ENCODE results near the gene FAM81B. TPM values are rescaled to one million over a fixed set of nuclear protein-coding genes. Genes with fewer than 3 reads are reported as not detected.
"Not testable (repeated sequence)": the region's sequence is repeated elsewhere in the genome, so short reads cannot be mapped to it uniquely, and the experiment has no call there.

FAM81B gene, protein sequence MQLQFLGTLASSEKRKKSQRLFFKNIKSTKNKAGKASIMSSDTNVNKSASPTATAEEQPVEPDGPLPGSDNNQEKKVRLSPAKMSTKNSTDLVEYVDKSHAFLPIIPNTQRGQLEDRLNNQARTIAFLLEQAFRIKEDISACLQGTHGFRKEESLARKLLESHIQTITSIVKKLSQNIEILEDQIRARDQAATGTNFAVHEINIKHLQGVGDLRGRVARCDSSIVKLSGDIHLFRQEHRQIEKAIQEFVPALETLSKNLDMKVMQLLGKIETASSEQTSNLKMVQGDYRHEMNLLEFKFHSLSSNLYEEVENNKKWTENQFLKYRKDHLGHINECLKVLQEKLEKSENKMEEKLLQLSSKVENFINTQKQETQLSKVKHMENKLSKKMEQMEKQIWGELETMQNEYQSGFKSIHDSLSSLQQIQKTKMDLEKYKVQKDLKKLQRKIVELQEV
- not detected for total RNA-seq
- polyA plus RNA-seq, result not detected

DNA sequence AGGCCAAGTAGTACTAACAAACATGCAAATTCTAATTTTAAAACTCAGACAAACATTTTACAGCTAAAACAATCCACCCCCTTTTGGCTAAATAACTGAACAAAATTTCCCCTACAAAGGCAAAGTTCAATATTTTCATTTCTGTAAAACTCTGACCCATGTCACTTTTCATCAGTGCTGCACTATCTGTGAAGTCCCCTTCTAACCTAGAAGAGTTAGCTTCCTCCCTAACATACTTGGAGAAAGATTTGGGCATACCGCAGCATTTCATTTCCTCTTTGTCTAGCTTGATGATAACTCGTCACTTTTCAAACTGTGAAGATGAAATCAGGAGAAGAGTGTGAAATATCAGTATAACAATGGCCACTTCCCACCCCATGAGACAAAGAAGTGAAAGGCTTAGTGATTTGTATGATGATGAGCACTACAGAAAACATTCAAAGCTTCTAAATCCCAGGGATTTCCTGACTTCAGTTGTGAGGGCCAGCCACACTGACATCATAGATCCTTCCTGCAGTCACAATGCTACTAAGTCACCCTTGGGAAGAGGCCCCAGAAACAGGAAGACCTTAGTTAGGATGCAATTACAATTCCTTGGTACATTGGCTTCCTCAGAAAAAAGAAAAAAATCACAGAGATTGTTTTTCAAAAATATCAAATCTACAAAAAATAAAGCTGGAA is at the start of gene FAM81B:
Gene FAM81B (plus strand): TSS at position 555 of the 681 bp plus-strand sequence. CDS start 24 bp downstream, at position 579.
- Histone ChIP-seq H3K27ac (ENCODE audit: low read depth, low read length) (no peak within 1 kb of the TSS), H3K4me3 (ENCODE audit: low read length in 2 of 2) (no peak within 1 kb of the TSS), H3K4me1 (ENCODE audit: insufficient read depth, low read length) (no peaks in the 10 kb centered on the region), H3K27me3 (ENCODE audit: insufficient read depth, low read length) (no peaks in the 10 kb centered on the region), H3K9me3 (ENCODE audit: control insufficient read depth in 1 of 2, low read length in 2 of 2) (no peaks in the 10 kb centered on the region), H3K36me3 (ENCODE audit: insufficient read depth, low read length) (no peaks in the 10 kb centered on the region)
- DNase-seq, result no peak
- Mint-ChIP-seq H3K27me3 (peaks cover 2 to 3% of the 10 kb centered on the region in 2 donors), H3K4me1 (no peaks in the 10 kb centered on the region), H3K4me3 (no peak within 1 kb of the TSS), H3K36me3 (no peaks in the 10 kb centered on the region), H3K9me3 (peaks cover 0 to 13% (median 1%) of the 10 kb centered on the region in 8 donors), H3K27ac (no peak within 1 kb of the TSS)
- CTCF ChIA-PET (ENCODE audit: partially characterized antibody), result no interaction called here
- intact Hi-C loops (cut with micrococcal nuclease), result no loop called here
- POLR2A ChIA-PET (ENCODE audit: partially characterized antibody), result no interaction called here

DNA sequence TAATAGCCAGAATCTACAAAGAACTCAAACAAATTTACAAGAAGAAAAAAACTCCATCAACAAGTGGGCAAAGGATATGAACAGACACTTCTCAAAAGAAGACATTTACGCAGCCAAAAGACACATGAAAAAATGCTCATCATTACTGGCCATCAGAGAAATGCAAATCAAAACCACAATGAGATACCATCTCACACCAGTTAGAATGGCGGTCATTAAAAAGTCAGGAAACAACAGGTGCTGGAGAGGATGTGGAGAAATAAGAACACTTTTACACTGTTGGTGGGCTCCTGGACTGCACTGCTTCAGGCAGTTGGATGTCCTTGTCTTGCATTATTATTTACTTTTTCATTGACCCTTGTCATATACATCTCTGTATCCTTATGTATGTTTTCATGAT is 49.7 kb upstream of the FAM81B start:
- H3K27me3 Mint-ChIP-seq; H3K36me3 Mint-ChIP-seq; intact Hi-C loops (cut with micrococcal nuclease): not testable (repeated sequence)

DNA sequence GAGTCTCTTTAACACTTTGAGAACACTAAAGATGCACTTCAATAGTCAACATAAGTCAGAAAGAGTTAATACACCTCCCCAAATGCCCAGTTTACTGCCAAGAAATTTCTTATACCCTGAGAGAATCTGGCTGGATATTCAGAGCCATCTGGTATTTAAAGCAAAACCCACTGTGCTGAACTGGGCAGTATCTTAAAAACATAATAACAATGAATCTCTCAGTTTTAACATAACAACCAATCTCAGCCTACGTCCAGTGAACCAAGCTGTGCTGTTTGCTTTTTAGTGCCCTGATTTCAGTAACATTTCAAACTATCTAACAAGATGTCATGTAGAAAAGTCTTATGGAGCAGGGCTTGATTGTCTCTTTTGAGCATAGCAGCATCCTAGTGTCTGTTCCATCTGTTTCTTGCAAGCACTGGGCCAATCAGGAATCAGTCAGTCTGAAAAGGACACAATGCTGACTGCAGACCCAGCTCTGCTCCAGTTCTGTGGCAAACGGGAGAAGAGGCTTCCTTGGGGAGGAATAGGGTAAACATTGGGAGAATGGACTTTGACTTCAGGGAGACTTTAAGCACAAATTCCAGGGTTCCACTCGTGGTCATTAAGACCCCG is 43.6 kb upstream of the FAM81B start:
- no peak overlapping the region for H3K4me3 ChIP-seq (ENCODE audit: low read length in 2 of 2)
- POLR2A ChIA-PET (ENCODE audit: partially characterized antibody), result no interaction called here
- H3K36me3 Mint-ChIP-seq, result no peaks in the 10 kb centered on the region

More for the DNA sequence above, 49.7 kb upstream of the FAM81B start:
- H3K4me3 Mint-ChIP-seq; H3K4me1 Mint-ChIP-seq; H3K4me1 ChIP-seq (ENCODE audit: insufficient read depth, low read length); CTCF ChIA-PET (ENCODE audit: partially characterized antibody); H3K4me3 ChIP-seq (ENCODE audit: low read length in 2 of 2); H3K27me3 ChIP-seq (ENCODE audit: insufficient read depth, low read length); H3K9me3 ChIP-seq (ENCODE audit: control insufficient read depth in 1 of 2, low read length in 2 of 2); DNase-seq; H3K27ac ChIP-seq (ENCODE audit: low read depth, low read length); POLR2A ChIA-PET (ENCODE audit: partially characterized antibody); H3K27ac Mint-ChIP-seq; H3K36me3 ChIP-seq (ENCODE audit: insufficient read depth, low read length): not testable (repeated sequence)
- H3K9me3 Mint-ChIP-seq, result peaks cover 0 to 15% (median 4%) of the 10 kb centered on the region in 8 donors

DNA sequence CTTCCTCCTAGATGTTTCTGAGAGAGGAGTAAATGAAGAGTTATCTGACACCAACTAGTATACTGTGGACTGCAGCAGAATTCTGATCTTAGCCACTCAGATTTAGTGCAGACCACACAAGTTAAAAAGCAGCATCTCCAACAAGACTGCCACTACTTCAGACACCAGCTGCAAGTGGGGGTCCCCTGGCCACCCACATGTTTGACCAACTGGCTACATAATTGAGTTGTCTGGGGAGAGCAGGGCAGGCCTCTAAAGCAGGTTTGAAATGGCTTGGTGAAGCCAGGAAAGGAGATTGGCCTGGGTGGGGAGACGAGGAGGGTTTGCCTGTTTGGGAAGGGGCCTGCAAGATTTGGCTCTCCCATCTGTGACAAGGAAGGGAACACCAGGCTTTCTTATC is 40.5 kb upstream of the FAM81B start:
- Mint-ChIP-seq H3K27me3 (no peaks in the 10 kb centered on the region), H3K4me3 (no peak overlapping the region), H3K4me1 (no peaks in the 10 kb centered on the region), H3K27ac (no peak overlapping the region), H3K36me3 (no peaks in the 10 kb centered on the region), H3K9me3 (no peaks in the 10 kb centered on the region)
- intact Hi-C loops (cut with micrococcal nuclease), result no loop called here
- H3K27ac ChIP-seq (ENCODE audit: low read depth, low read length), result no peak overlapping the region
- DNase-seq, result no peak
- ChIA-PET CTCF (ENCODE audit: partially characterized antibody) (interaction anchor here (1.0 kb wide), 1 partner anchor 385 kb away, joined by 4 read pairs; no protein-coding TSS in a partner anchor), POLR2A (ENCODE audit: partially characterized antibody) (no interaction called here)
- no peaks in the 10 kb centered on the region for H3K36me3 ChIP-seq (ENCODE audit: insufficient read depth, low read length)
- H3K4me1 ChIP-seq (ENCODE audit: insufficient read depth, low read length), result no peaks in the 10 kb centered on the region
- H3K9me3 ChIP-seq (ENCODE audit: control insufficient read depth in 1 of 2, low read length in 2 of 2), result no peaks in the 10 kb centered on the region
- H3K4me3 ChIP-seq (ENCODE audit: low read length in 2 of 2), result no peak overlapping the region
- H3K27me3 ChIP-seq (ENCODE audit: insufficient read depth, low read length), result no peaks in the 10 kb centered on the region

More for the DNA sequence above, 43.6 kb upstream of the FAM81B start:
- no peaks in the 10 kb centered on the region for H3K4me1 ChIP-seq (ENCODE audit: insufficient read depth, low read length)
- no peak for DNase-seq
- H3K27ac ChIP-seq (ENCODE audit: low read depth, low read length), result no peak overlapping the region
- no peaks in the 10 kb centered on the region for H3K9me3 ChIP-seq (ENCODE audit: control insufficient read depth in 1 of 2, low read length in 2 of 2)
- H3K27me3 Mint-ChIP-seq, result no peaks in the 10 kb centered on the region
- peaks cover 0 to 3% (median 0%) of the 10 kb centered on the region in 8 donors for H3K9me3 Mint-ChIP-seq
- H3K27ac Mint-ChIP-seq, result no peak overlapping the region
- no peaks in the 10 kb centered on the region for H3K36me3 ChIP-seq (ENCODE audit: insufficient read depth, low read length)
- CTCF ChIA-PET (ENCODE audit: partially characterized antibody), result no interaction called here
- H3K27me3 ChIP-seq (ENCODE audit: insufficient read depth, low read length), result no peaks in the 10 kb centered on the region
- intact Hi-C loops (cut with micrococcal nuclease), result no loop called here
- no peak overlapping the region for H3K4me3 Mint-ChIP-seq
- H3K4me1 Mint-ChIP-seq, result no peaks in the 10 kb centered on the region

DNA sequence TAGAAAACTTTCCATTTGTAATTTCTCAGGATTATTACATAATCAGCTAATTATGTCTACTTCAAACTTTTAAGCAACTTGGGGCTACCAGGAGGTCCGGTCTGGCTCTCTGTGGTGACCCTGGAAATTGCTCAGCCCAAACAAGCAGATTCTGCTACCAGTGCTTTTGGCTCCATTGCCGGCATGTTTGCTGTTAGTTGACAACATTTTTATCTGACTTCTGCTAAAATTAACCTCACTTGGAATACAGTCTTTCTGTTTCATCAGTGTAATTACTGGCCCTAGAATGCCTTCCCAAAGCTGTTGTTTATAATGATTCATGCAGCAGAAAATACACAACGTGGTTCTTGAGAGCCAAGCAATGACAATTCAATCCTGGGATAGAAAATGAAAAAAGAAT is 38.5 kb upstream of the FAM81B start:
- POLR2A ChIA-PET (ENCODE audit: partially characterized antibody), result no interaction called here
- CTCF ChIA-PET (ENCODE audit: partially characterized antibody), result no interaction called here
- no peaks in the 10 kb centered on the region for H3K36me3 ChIP-seq (ENCODE audit: insufficient read depth, low read length)

DNA sequence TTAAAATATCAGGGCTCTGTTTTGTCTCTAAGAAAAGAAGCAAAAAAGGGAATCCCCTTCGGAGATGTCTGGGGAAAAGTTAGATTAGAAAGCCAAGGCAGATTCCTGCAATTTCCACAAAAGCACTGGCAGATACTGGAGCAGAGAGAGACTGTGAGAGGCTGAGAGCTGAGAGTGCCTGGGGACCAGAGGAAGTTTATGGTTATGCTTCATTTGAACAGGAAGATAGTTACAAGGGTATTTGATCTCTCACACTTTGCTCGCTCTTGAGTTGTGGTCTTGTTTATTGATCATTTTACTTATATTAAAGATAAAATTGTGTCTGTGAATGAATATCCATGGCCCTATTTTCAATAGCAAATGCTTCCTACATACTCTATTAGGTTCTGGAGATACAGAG is 32.8 kb upstream of the FAM81B start:
- H3K27ac ChIP-seq (ENCODE audit: low read depth, low read length), result no peak overlapping the region
- H3K4me1 ChIP-seq (ENCODE audit: insufficient read depth, low read length), result no peaks in the 10 kb centered on the region
- no peaks in the 10 kb centered on the region for H3K9me3 ChIP-seq (ENCODE audit: control insufficient read depth in 1 of 2, low read length in 2 of 2)
- no peak for DNase-seq
- no peak overlapping the region for H3K4me3 ChIP-seq (ENCODE audit: low read length in 2 of 2)
- Mint-ChIP-seq H3K36me3 (no peaks in the 10 kb centered on the region), H3K9me3 (peaks cover 1 to 12% (median 7%) of the 10 kb centered on the region in 8 donors), H3K4me1 (no peaks in the 10 kb centered on the region), H3K4me3 (no peak overlapping the region), H3K27ac (no peak overlapping the region), H3K27me3 (peaks cover 0 to 2% of the 10 kb centered on the region in 2 donors)
- POLR2A ChIA-PET (ENCODE audit: partially characterized antibody), result no interaction called here
- no peaks in the 10 kb centered on the region for H3K27me3 ChIP-seq (ENCODE audit: insufficient read depth, low read length)
- no peaks in the 10 kb centered on the region for H3K36me3 ChIP-seq (ENCODE audit: insufficient read depth, low read length)
- CTCF ChIA-PET (ENCODE audit: partially characterized antibody), result no interaction called here
- intact Hi-C loops (cut with micrococcal nuclease), result no loop called here

More for the DNA sequence above, 38.5 kb upstream of the FAM81B start:
- intact Hi-C loops (cut with micrococcal nuclease), result no loop called here
- Mint-ChIP-seq H3K27me3 (no peaks in the 10 kb centered on the region), H3K27ac (no peak overlapping the region), H3K4me3 (no peak overlapping the region), H3K9me3 (peaks cover 0 to 8% (median 3%) of the 10 kb centered on the region in 8 donors), H3K4me1 (no peaks in the 10 kb centered on the region), H3K36me3 (no peaks in the 10 kb centered on the region)
- no peak for DNase-seq
- Histone ChIP-seq H3K27ac (ENCODE audit: low read depth, low read length) (no peak overlapping the region), H3K4me1 (ENCODE audit: insufficient read depth, low read length) (no peaks in the 10 kb centered on the region), H3K4me3 (ENCODE audit: low read length in 2 of 2) (no peak overlapping the region), H3K27me3 (ENCODE audit: insufficient read depth, low read length) (no peaks in the 10 kb centered on the region), H3K9me3 (ENCODE audit: control insufficient read depth in 1 of 2, low read length in 2 of 2) (no peaks in the 10 kb centered on the region)

DNA sequence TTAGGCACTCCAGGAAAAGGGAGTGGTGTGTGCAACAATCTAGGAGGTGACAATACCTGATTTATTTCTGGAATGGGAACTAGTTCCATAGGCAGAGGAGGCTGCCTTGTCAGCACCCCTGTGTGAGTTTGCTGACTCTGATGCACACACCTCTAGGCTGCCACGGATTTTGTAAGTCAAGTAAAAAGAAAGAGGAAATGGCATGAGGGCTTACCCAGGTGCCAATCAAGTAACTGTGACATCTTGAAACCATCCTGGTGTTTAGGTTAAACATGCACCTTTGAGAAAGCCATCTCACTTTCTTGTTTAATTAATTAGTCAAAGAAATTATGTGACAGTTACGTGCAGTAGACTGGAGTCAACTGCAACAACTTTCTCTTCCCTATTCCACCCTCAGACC is 32.3 kb upstream of the FAM81B start:
- H3K27me3 Mint-ChIP-seq, result peaks cover 0 to 2% of the 10 kb centered on the region in 2 donors
- H3K9me3 Mint-ChIP-seq, result peaks cover 1 to 17% (median 10%) of the 10 kb centered on the region in 8 donors
- Histone ChIP-seq H3K9me3 (ENCODE audit: control insufficient read depth in 1 of 2, low read length in 2 of 2) (no peaks in the 10 kb centered on the region), H3K36me3 (ENCODE audit: insufficient read depth, low read length) (no peaks in the 10 kb centered on the region), H3K4me1 (ENCODE audit: insufficient read depth, low read length) (no peaks in the 10 kb centered on the region), H3K27ac (ENCODE audit: low read depth, low read length) (no peak overlapping the region), H3K4me3 (ENCODE audit: low read length in 2 of 2) (no peak overlapping the region), H3K27me3 (ENCODE audit: insufficient read depth, low read length) (no peaks in the 10 kb centered on the region)
- no peaks in the 10 kb centered on the region for H3K36me3 Mint-ChIP-seq
- ChIA-PET POLR2A (ENCODE audit: partially characterized antibody) (no interaction called here), CTCF (ENCODE audit: partially characterized antibody) (no interaction called here)
- intact Hi-C loops (cut with micrococcal nuclease), result no loop called here
- H3K27ac Mint-ChIP-seq, result no peak overlapping the region
- DNase-seq, result no peak
- H3K4me3 Mint-ChIP-seq, result no peak overlapping the region
- no peaks in the 10 kb centered on the region for H3K4me1 Mint-ChIP-seq
